DOHH2 (cell line): Measurements from ENCODE around the gene ABR.

Experiments used
- H3F3A ChIP-seq: fragments of 200-600 bp; sonication (generic), shearing (Covaris generic); 2 replicates; pipeline ENCODE4 v1.6.0; 2016; ENCODE audit warnings: antibody characterized with exemption, mild to moderate bottlenecking; ENCODE audit not compliant: control insufficient read depth, insufficient read depth
- H3K27ac ChIP-seq: fragments of 200-600 bp; sonication (generic); 2 replicates; pipeline ENCODE4 v1.5.1; 2014; ENCODE audit warnings: low read depth, mild to moderate bottlenecking, low read length, moderate library complexity
- H3K27me3 ChIP-seq: fragments of 200-600 bp; sonication (generic); 2 replicates; pipeline ENCODE4 v1.6.1; 2014; ENCODE audit warnings: mild to moderate bottlenecking, low read length, mixed read lengths; ENCODE audit not compliant: control insufficient read depth
- H3K36me3 ChIP-seq: fragments of 200-600 bp; sonication (generic); 2 replicates; pipeline ENCODE4 v1.6.1; 2014; ENCODE audit warnings: mild to moderate bottlenecking, low read length, moderate library complexity, mixed read lengths; ENCODE audit not compliant: control insufficient read depth
- H3K4me1 ChIP-seq: fragments of 200-600 bp; sonication (generic); 2 replicates; pipeline ENCODE4 v1.6.1; 2014; ENCODE audit warnings: mild to moderate bottlenecking, low read length, mixed read lengths; ENCODE audit not compliant: control insufficient read depth
- H3K4me2 ChIP-seq: fragments of 200-600 bp; sonication (generic); 2 replicates; pipeline ENCODE4 v1.6.0; 2014; ENCODE audit warnings: mild to moderate bottlenecking, low read length, moderate library complexity
- H3K4me3 ChIP-seq: fragments of 200-600 bp; sonication (generic); 2 replicates; pipeline ENCODE4 v1.5.1; 2014; ENCODE audit warnings: mild to moderate bottlenecking, low read length, mixed read lengths
- H3K79me2 ChIP-seq: fragments of 200-600 bp; sonication (generic); 2 replicates; pipeline ENCODE4 v1.6.1; 2014; ENCODE audit warnings: mild to moderate bottlenecking, low read length, mixed read lengths; ENCODE audit not compliant: control insufficient read depth
- H3K9me2 ChIP-seq: fragments of 200-600 bp; sonication (generic); replicated peaks from 2 replicates; pipeline ENCODE4 v1.6.1; 2014; ENCODE audit warnings: mild to moderate bottlenecking, low read length, mixed read lengths; ENCODE audit not compliant: control insufficient read depth
- H3K9me3 ChIP-seq: fragments of 200-600 bp; sonication (generic); 2 replicates; pipeline ENCODE4 v1.6.1; 2014; ENCODE audit warnings: antibody characterized with exemption, low read length, mixed read lengths; ENCODE audit not compliant: control insufficient read depth, insufficient read depth
- H4K20me1 ChIP-seq: fragments of 200-600 bp; sonication (generic); 2 replicates; pipeline ENCODE4 v1.6.0; 2014; ENCODE audit warnings: low read depth, mild to moderate bottlenecking, antibody characterized with exemption, low read length, moderate library complexity; ENCODE audit not compliant: control insufficient read depth, insufficient read depth
- EZH2phosphoT487 ChIP-seq: fragments of 200-600 bp; sonication (generic); IDR thresholded peaks from 2 replicates; pipeline ENCODE4 v1.6.1; 2017; ENCODE audit warnings: borderline replicate concordance, mild to moderate bottlenecking, antibody characterized with exemption, low read length, moderate library complexity, mixed read lengths
- TF ChIP-seq, protein P1 (sequence below): fragments of 200-600 bp; sonication (generic); IDR thresholded peaks from one replicate; pipeline ENCODE4 v1.5.1; 2014; ENCODE audit warnings: antibody characterized with exemption, mild to moderate bottlenecking, low read depth, low read length; ENCODE audit not compliant: poor library complexity, severe bottlenecking

ABR gene

DNA sequence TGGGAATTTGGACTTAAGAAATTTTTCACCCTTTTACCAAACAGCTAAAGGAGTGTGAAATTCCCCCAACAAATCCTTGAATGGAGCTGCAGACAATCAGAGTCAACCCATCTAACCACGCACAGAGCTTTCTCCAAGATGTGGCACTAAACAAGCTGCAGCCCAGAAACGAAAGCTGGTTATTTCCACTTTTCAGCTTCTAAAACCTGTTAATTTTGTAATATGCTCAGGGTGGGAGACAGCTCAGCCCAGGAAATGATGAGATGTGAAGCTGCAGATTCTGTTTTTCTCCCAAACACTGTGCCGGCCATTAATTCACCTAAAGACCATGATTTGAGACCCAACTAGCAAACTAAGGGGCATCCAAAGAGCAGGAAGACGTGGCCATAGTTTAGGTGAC lies 33.2 kb upstream of the ABR start:
- peaks cover 30% of the 10 kb centered on the region for H3F3A ChIP-seq
- H3K9me3 ChIP-seq: no peaks in the 10 kb centered on the region
- H3K79me2 ChIP-seq: peaks cover 98% of the 10 kb centered on the region
- peak overlapping the region; percentile 87 for H3K4me2 ChIP-seq
- H3K27ac ChIP-seq: peak overlapping the region; percentile 73
- no peaks in the 10 kb centered on the region for H3K9me2 ChIP-seq
- peak overlapping the region; percentile 47 for H3K4me3 ChIP-seq
- no peak for TF ChIP-seq EZH2phosphoT487
- TF ChIP-seq, protein P1, sequence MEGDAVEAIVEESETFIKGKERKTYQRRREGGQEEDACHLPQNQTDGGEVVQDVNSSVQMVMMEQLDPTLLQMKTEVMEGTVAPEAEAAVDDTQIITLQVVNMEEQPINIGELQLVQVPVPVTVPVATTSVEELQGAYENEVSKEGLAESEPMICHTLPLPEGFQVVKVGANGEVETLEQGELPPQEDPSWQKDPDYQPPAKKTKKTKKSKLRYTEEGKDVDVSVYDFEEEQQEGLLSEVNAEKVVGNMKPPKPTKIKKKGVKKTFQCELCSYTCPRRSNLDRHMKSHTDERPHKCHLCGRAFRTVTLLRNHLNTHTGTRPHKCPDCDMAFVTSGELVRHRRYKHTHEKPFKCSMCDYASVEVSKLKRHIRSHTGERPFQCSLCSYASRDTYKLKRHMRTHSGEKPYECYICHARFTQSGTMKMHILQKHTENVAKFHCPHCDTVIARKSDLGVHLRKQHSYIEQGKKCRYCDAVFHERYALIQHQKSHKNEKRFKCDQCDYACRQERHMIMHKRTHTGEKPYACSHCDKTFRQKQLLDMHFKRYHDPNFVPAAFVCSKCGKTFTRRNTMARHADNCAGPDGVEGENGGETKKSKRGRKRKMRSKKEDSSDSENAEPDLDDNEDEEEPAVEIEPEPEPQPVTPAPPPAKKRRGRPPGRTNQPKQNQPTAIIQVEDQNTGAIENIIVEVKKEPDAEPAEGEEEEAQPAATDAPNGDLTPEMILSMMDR: no peak
- H4K20me1 ChIP-seq: no peaks in the 10 kb centered on the region; the same call in 1 of the 2 replicates
- peaks cover 40% of the 10 kb centered on the region for H3K36me3 ChIP-seq
- H3K4me1 ChIP-seq: peaks cover 85% of the 10 kb centered on the region
- no peaks in the 10 kb centered on the region for H3K27me3 ChIP-seq

DNA sequence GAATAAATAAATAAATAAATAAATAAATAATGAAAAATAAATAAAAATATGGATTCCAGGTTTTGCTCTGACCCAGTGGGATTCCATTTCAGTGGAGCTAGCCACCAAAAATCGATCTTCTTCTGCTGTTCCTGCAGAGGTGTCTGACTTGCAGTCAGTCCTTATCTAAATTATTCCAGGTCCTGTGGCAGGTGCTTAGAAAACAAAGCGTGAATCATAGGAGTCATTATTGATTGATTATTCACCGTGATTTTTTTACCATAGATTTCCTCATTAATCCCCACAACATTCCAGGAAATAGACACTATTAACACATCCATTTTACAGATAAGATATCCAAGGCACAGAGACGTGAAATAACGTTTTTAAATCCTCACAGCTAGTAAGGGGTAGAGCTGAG lies 31.5 kb upstream of the ABR start:
- H3K79me2 ChIP-seq: peaks cover 100% of the 10 kb centered on the region
- no peak for TF ChIP-seq EZH2phosphoT487
- TF ChIP-seq, protein P1: no peak
- peaks cover 74% of the 10 kb centered on the region for H3K4me1 ChIP-seq
- H3K36me3 ChIP-seq: peaks cover 40% of the 10 kb centered on the region
- no peak overlapping the region; the same call in 1 of the 2 replicates for H3K27ac ChIP-seq
- no peaks in the 10 kb centered on the region; the same call in 1 of the 2 replicates for H4K20me1 ChIP-seq
- H3K9me2 ChIP-seq: no peaks in the 10 kb centered on the region
- peaks cover 20% of the 10 kb centered on the region for H3F3A ChIP-seq
- 0 out of 2 replicates have a peak overlapping the region, but pooled peaks have one; percentile 9 for H3K4me2 ChIP-seq
- no peak overlapping the region for H3K4me3 ChIP-seq
- no peaks in the 10 kb centered on the region for H3K9me3 ChIP-seq
- H3K27me3 ChIP-seq: no peaks in the 10 kb centered on the region

DNA sequence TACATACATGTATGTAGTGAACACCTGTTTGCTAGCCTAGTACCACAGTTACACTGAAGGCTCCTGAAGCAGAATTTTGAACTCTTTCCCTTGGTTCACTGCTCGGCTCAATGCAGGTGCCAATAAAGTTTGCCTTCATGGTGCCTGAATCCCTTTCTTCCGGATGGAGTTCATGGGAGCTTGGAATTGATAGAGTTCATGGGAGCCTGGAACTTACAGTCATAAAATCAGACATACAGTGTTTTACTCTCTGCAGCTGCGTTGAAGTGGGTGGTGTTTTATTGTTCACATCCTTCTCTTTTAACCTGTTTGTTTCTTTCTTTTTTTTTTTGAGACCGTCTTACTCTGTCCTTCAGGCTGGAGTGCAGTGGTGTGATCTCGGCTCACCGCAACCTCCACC lies 29.2 kb upstream of the ABR start:
- H3K79me2 ChIP-seq: peaks cover 99% of the 10 kb centered on the region

More for the DNA sequence above, 29.2 kb upstream of the ABR start:
- H3K4me3 ChIP-seq: no peak overlapping the region
- H3F3A ChIP-seq: peaks cover 33% of the 10 kb centered on the region
- H4K20me1 ChIP-seq: no peaks in the 10 kb centered on the region; the same call in 1 of the 2 replicates
- TF ChIP-seq, protein P1: no peak
- TF ChIP-seq EZH2phosphoT487: no peak
- no peaks in the 10 kb centered on the region; the same call in 1 of the 2 replicates for H3K9me3 ChIP-seq
- H3K4me2 ChIP-seq: no peak overlapping the region
- no peaks in the 10 kb centered on the region for H3K9me2 ChIP-seq
- peaks cover 41% of the 10 kb centered on the region for H3K36me3 ChIP-seq
- H3K27me3 ChIP-seq: no peaks in the 10 kb centered on the region
- no peak overlapping the region for H3K27ac ChIP-seq
- peaks cover 66% of the 10 kb centered on the region for H3K4me1 ChIP-seq
